Transverse colon (tissue), 4 donors: Measurements from ENCODE around the gene MX2.

Source experiments
- CTCF ChIP-seq, 5 experiments: fragments of 200-600 bp in 3 of 5; fragments of 450-650 bp in 2 of 5; sonication (generic) in 3 of 5; IDR thresholded peaks; 1 replicate in 2 of 5; 2 replicates in 3 of 5; pipeline ENCODE4 v1.5.1; 2016 to 2017; ENCODE audit warnings: antibody characterized with exemption in 5 of 5, inconsistent platforms in 3 of 5, mild to moderate bottlenecking in 2 of 5, moderate library complexity in 1 of 5
- POLR2A ChIP-seq: fragments of 450-650 bp; IDR thresholded peaks from one replicate; pipeline ENCODE4 v1.6.1; 2016; ENCODE audit warnings: antibody characterized with exemption, mild to moderate bottlenecking, moderate library complexity
- POLR2AphosphoS5 ChIP-seq, 3 donors: sonication (generic); formaldehyde crosslinking; IDR thresholded peaks; one replicate each; pipeline ENCODE4 v1.6.1; 2016; ENCODE audit warnings: antibody characterized with exemption in 3 of 3

DNA sequence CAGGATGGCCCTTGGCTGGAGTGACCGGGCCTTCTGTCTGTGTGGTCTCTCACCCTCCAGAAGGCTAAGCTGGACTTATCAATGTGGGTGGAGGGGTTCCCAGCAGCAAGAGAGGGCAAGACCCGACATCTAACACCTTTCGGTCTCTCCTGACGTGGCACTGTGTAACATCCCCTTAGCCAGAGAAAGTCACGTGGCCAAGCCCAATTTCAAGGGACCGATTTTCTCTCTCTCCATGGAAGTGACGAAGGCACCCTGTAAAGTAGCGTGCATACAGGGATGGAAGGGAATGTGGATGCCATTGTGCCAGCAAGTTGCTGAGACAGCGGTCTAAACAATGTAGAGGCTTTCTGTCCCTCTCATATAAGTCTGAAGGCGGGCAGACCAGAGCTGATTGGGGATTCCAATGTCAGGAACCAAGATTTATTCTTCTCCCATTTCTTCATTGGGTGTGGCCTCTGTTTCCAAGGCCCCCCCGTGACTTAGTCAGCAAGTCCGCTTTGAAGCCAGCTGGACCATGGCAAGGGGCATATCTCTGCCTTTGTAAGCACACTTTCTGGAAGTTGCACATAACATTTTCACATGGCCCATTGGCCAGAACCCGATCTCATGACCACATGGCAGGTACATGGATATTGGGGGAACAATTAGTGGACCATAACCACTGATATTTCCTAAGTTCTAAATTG lies 76.7 kb downstream of the MX2 start:
- no peak for TF ChIP-seq POLR2AphosphoS5 (IDR thresholded peaks at IDR 0.05)
- TF ChIP-seq CTCF (IDR thresholded peaks at IDR 0.05) = no peak
- no peak for TF ChIP-seq POLR2A
